Hepatocyte (in vitro differentiated cells): Measurements from ENCODE around the gene THAP4.

Experiments
- EZH2 ChIP-seq: fragments of 200-600 bp; sonication (generic); IDR thresholded peaks from 2 replicates; pipeline ENCODE4 v1.6.1; 2016; ENCODE audit warnings: antibody characterized with exemption, mild to moderate bottlenecking, borderline replicate concordance
- TF ChIP-seq, protein P1 (sequence below): fragments of 200-600 bp; sonication (generic); IDR thresholded peaks from 2 replicates; pipeline ENCODE4 v1.5.1; 2016; ENCODE audit warnings: antibody characterized with exemption, mild to moderate bottlenecking; ENCODE audit not compliant: poor library complexity

DNA sequence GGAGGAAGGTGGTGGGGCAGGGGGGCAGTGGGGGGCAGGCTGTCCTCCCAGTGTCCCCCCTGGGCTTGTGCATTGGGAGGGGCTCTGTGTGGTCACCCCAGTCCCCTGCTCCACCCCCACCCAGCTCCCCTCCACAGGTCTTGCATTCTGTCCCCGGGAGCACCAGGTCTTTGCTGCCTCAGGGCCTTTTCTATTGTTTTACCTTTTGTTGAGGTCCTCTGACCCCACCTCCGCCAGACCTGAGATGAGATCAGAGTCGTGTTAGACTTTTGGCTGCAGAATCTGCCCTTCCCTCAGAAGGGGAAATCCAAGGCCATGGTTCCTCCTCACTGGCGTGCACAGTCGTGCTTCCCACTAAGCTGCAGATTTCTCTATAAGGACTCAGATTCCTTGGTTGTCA is 21.3 kb upstream of the THAP4 start:
- TF ChIP-seq EZH2: no peak
- TF ChIP-seq, protein P1, sequence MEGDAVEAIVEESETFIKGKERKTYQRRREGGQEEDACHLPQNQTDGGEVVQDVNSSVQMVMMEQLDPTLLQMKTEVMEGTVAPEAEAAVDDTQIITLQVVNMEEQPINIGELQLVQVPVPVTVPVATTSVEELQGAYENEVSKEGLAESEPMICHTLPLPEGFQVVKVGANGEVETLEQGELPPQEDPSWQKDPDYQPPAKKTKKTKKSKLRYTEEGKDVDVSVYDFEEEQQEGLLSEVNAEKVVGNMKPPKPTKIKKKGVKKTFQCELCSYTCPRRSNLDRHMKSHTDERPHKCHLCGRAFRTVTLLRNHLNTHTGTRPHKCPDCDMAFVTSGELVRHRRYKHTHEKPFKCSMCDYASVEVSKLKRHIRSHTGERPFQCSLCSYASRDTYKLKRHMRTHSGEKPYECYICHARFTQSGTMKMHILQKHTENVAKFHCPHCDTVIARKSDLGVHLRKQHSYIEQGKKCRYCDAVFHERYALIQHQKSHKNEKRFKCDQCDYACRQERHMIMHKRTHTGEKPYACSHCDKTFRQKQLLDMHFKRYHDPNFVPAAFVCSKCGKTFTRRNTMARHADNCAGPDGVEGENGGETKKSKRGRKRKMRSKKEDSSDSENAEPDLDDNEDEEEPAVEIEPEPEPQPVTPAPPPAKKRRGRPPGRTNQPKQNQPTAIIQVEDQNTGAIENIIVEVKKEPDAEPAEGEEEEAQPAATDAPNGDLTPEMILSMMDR: no peak
